DND-41 (cell line): ENCODE measurements around the gene SLC23A1.
A peak's percentile ranks its signal among the peaks of the same experiment; 100 is the strongest.

Source experiments
- ATAC-seq: fragments of 200-7000 bp; cut with Tn5 transposase; 3 replicates; pipeline ENCODE4 v1.9.1; 2021; ENCODE audit warnings: low read depth; ENCODE audit not compliant: insufficient read depth
- DNase-seq: peaks from one replicate; pipeline ENCODE4 v3.0.0-alpha.2; 2020
- H2AFZ ChIP-seq: 2 replicates; pipeline ENCODE4 v1.6.0; 2012; ENCODE audit warnings: low read depth, low read length
- H3K27ac ChIP-seq: 2 replicates; pipeline ENCODE4 v1.5.1; 2012; ENCODE audit warnings: low read length, inconsistent platforms
- H3K27me3 ChIP-seq: fragments of 200-600 bp; sonication (generic); 2 replicates; pipeline ENCODE4 v1.6.0; 2012; ENCODE audit warnings: low read length, mild to moderate bottlenecking, inconsistent platforms; ENCODE audit not compliant: insufficient read depth, poor library complexity
- H3K36me3 ChIP-seq: 2 replicates; pipeline ENCODE4 v1.5.1; 2012; ENCODE audit warnings: low read length, inconsistent platforms; ENCODE audit not compliant: insufficient read depth
- H3K4me1 ChIP-seq: 2 replicates; pipeline ENCODE4 v1.5.1; 2012; ENCODE audit warnings: mild to moderate bottlenecking, low read length; ENCODE audit not compliant: insufficient read depth
- H3K4me2 ChIP-seq: 2 replicates; pipeline ENCODE4 v1.6.0; 2012; ENCODE audit warnings: mild to moderate bottlenecking, moderate library complexity, low read length, inconsistent platforms; ENCODE audit not compliant: insufficient read depth
- H3K4me3 ChIP-seq, 2 experiments: fragments of 200-600 bp in 1 of 2; shearing (Covaris generic) in 1 of 2; 2 replicates each; pipeline ENCODE4 v1.5.1; 2012 to 2016; ENCODE audit warnings: inconsistent platforms in 2 of 2, low read length in 2 of 2, mild to moderate bottlenecking in 2 of 2, low read depth in 1 of 2, moderate library complexity in 1 of 2
- H3K79me2 ChIP-seq: 2 replicates; pipeline ENCODE4 v1.6.0; 2012; ENCODE audit warnings: low read length, inconsistent platforms; ENCODE audit not compliant: insufficient read depth
- H3K9ac ChIP-seq: 2 replicates; pipeline ENCODE4 v1.6.0; 2012; ENCODE audit warnings: low read depth, mild to moderate bottlenecking, inconsistent platforms, low read length, moderate library complexity
- H3K9me3 ChIP-seq: 2 replicates; pipeline ENCODE4 v1.5.1; 2012; ENCODE audit warnings: low read length, moderate library complexity, mild to moderate bottlenecking, inconsistent platforms; ENCODE audit not compliant: insufficient read depth, severe bottlenecking
- H4K20me1 ChIP-seq: 2 replicates; pipeline ENCODE4 v1.6.0; 2012; ENCODE audit warnings: low read length; ENCODE audit not compliant: insufficient read depth
- CTCF ChIP-seq: IDR thresholded peaks from 2 replicates; pipeline ENCODE4 v1.5.1; 2012; ENCODE audit warnings: borderline replicate concordance, low read length, moderate library complexity, mild to moderate bottlenecking; ENCODE audit not compliant: poor library complexity, severe bottlenecking; ENCODE audit errors: extremely low read depth
- EZH2 ChIP-seq: IDR thresholded peaks from 3 replicates; pipeline ENCODE4 v1.6.1; 2012; ENCODE audit warnings: borderline replicate concordance, low read depth, mild to moderate bottlenecking, moderate library complexity, low read length, inconsistent platforms; ENCODE audit not compliant: severe bottlenecking

The SLC23A1 gene

GRCh38 chr5:139383275-139383992 lies at the start of gene SLC23A1:
SLC23A1 (minus strand) TSS chr5:139383297; CDS start chr5:139383253, 44 bp downstream.
- H3K4me3 ChIP-seq: no peak within 1 kb of the TSS
- peak within 1 kb of the TSS; percentile 46; the same call in 1 of the 2 replicates for H3K4me2 ChIP-seq
- H3K4me1 ChIP-seq: peaks cover 53% of the 10 kb centered on the region

GRCh38 chr5:139431706-139432105 lies 48.6 kb upstream of the SLC23A1 start:
- H3K4me3 ChIP-seq: no peak overlapping the region
- no peaks in the 10 kb centered on the region; the same call in 1 of the 2 replicates for H3K36me3 ChIP-seq
- DNase-seq (no peak), ATAC-seq (no peak)
- H3K4me1 ChIP-seq: no peaks in the 10 kb centered on the region
- no peak overlapping the region for H3K9ac ChIP-seq
- no peak overlapping the region for H2AFZ ChIP-seq
- H3K27ac ChIP-seq: no peak overlapping the region
- no peaks in the 10 kb centered on the region for H3K27me3 ChIP-seq
- H3K9me3 ChIP-seq: no peaks in the 10 kb centered on the region
- TF ChIP-seq CTCF (no peak), EZH2 (no peak)
- no peak overlapping the region for H3K4me2 ChIP-seq
- no peaks in the 10 kb centered on the region for H3K79me2 ChIP-seq
- no peaks in the 10 kb centered on the region for H4K20me1 ChIP-seq

More at GRCh38 chr5:139383275-139383992, at the start of gene SLC23A1:
- peaks cover 32% of the 10 kb centered on the region for H3K36me3 ChIP-seq
- peak within 1 kb of the TSS; percentile 99 for H3K27ac ChIP-seq
- no peak within 1 kb of the TSS for H2AFZ ChIP-seq
- TF ChIP-seq EZH2 (no peak), CTCF (no peak)
- H3K9me3 ChIP-seq: no peaks in the 10 kb centered on the region
- H3K9ac ChIP-seq: peak within 1 kb of the TSS; percentile 87
- peaks cover 24% of the 10 kb centered on the region for H4K20me1 ChIP-seq
- no peaks in the 10 kb centered on the region for H3K27me3 ChIP-seq
- H3K79me2 ChIP-seq: peaks cover 33% of the 10 kb centered on the region
- no peak for DNase-seq
- no peak for ATAC-seq

DNA sequence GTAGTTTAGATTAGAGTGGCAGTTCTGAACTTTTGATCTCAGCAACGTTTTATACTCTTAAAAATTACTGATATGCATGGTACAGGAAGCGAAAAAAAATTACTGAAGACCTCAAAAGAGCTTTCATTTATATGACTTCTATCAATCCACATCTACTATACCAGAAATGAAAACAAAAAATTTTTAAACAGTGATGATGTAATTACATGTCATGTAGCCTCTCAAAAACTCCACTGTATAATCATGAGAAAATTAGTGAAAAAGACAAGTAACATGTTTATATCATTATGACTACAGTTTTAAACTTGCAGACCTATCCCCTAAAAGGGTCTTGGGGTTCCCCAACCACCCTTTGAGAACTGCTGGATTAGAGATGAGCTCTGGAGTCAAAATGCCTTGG lies 46.9 kb upstream of the SLC23A1 start:
- no peak for ATAC-seq
- DNase-seq: no peak
- Histone ChIP-seq H3K9ac (no peak overlapping the region), H3K9me3 (no peaks in the 10 kb centered on the region), H3K27ac (no peak overlapping the region), H3K79me2 (no peaks in the 10 kb centered on the region), H3K27me3 (no peaks in the 10 kb centered on the region), H3K36me3 (peaks cover 6% of the 10 kb centered on the region; the same call in 1 of the 2 replicates), H3K4me3 (no peak overlapping the region), H4K20me1 (no peaks in the 10 kb centered on the region), H2AFZ (no peak overlapping the region), H3K4me1 (no peaks in the 10 kb centered on the region), H3K4me2 (no peak overlapping the region)
- no peak for TF ChIP-seq EZH2
- TF ChIP-seq CTCF: no peak
